Measurements from ENCODE around the gene MED4. TPM values are rescaled to one million over a fixed set of nuclear protein-coding genes. Genes with fewer than 3 reads are reported as not detected.
A peak's percentile ranks its signal among the peaks of the same experiment; 100 is the strongest.

The MED4 gene
- total and polyA plus RNA-seq, 3 experiments from 2014 or later, result 61.1 to 105 (median 68.1) TPM

- POLR2A ChIA-PET, result no interaction called here
- no peaks in the 10 kb centered on the region for H3K9me3 ChIP-seq (ENCODE audit: low read length)
- Mint-ChIP-seq H3K4me1 (peaks cover 0 to 5% (median 0%) of the 10 kb centered on the region in 3 donors), H3K9me3 (no peaks in the 10 kb centered on the region), H3K36me3 (peaks cover 0 to 2% (median 0%) of the 10 kb centered on the region in 3 donors), H3K27me3 (peaks cover 10 to 39% of the 10 kb centered on the region in 2 donors), H3K27ac (no peak overlapping the region), H3K4me3 (no peak overlapping the region)
- CTCF ChIA-PET, result no interaction called here
- H3K27ac ChIP-seq (ENCODE audit: low read depth, low read length), result no peak overlapping the region
- no peaks in the 10 kb centered on the region for H3K36me3 ChIP-seq (ENCODE audit: insufficient read depth, low read length)
- no peak overlapping the region for H3K4me3 ChIP-seq (ENCODE audit: low read length)
- no peaks in the 10 kb centered on the region for H3K27me3 ChIP-seq (ENCODE audit: insufficient read depth, low read length, poor library complexity, severe bottlenecking)
- no peaks in the 10 kb centered on the region for H3K4me1 ChIP-seq (ENCODE audit: insufficient read depth, low read length)
- DNase-seq, result no peak
These were observed 16.2 kb upstream of the MED4 start for GRCh38 chr13:48110931-48111721.

GRCh38 chr13:48110132-48110868, 15.4 kb upstream of the MED4 start:
- H3K27ac Mint-ChIP-seq, result no peak overlapping the region
- peaks cover 11 to 37% of the 10 kb centered on the region in 2 donors for H3K27me3 Mint-ChIP-seq
- H3K4me1 ChIP-seq (ENCODE audit: insufficient read depth, low read length), result no peaks in the 10 kb centered on the region
- H3K4me3 Mint-ChIP-seq, result no peak overlapping the region
- ChIA-PET CTCF (no interaction called here), POLR2A (no interaction called here)
- no peaks in the 10 kb centered on the region for H3K36me3 ChIP-seq (ENCODE audit: insufficient read depth, low read length)
- H3K4me3 ChIP-seq (ENCODE audit: low read length), result no peak overlapping the region
- no peak overlapping the region for H3K27ac ChIP-seq (ENCODE audit: low read depth, low read length)
- peaks cover 0 to 5% (median 0%) of the 10 kb centered on the region in 3 donors for H3K4me1 Mint-ChIP-seq
- no peaks in the 10 kb centered on the region for H3K27me3 ChIP-seq (ENCODE audit: insufficient read depth, low read length, poor library complexity, severe bottlenecking)
- DNase-seq, result no peak
- no peaks in the 10 kb centered on the region for H3K36me3 Mint-ChIP-seq
- no peaks in the 10 kb centered on the region for H3K9me3 ChIP-seq (ENCODE audit: low read length)
- no peaks in the 10 kb centered on the region for H3K9me3 Mint-ChIP-seq

GRCh38 chr13:48108106-48108505, 13.2 kb upstream of the MED4 start:
- no peak overlapping the region for H3K4me3 ChIP-seq (ENCODE audit: low read length)
- no peaks in the 10 kb centered on the region for H3K27me3 ChIP-seq (ENCODE audit: insufficient read depth, low read length, poor library complexity, severe bottlenecking)
- H3K36me3 ChIP-seq (ENCODE audit: insufficient read depth, low read length), result no peaks in the 10 kb centered on the region
- Mint-ChIP-seq H3K9me3 (no peaks in the 10 kb centered on the region), H3K4me1 (peaks cover 0 to 2% (median 0%) of the 10 kb centered on the region in 3 donors), H3K27me3 (peaks cover 11 to 26% of the 10 kb centered on the region in 2 donors), H3K27ac (no peak overlapping the region), H3K4me3 (no peak overlapping the region), H3K36me3 (no peaks in the 10 kb centered on the region)
- no peak for DNase-seq
- no peaks in the 10 kb centered on the region for H3K9me3 ChIP-seq (ENCODE audit: low read length)
- POLR2A ChIA-PET, result no interaction called here
- CTCF ChIA-PET, result no interaction called here
- H3K27ac ChIP-seq (ENCODE audit: low read depth, low read length), result no peak overlapping the region
- no peaks in the 10 kb centered on the region for H3K4me1 ChIP-seq (ENCODE audit: insufficient read depth, low read length)

GRCh38 chr13:48097793-48098192, 2.9 kb upstream of the MED4 start:
- peaks cover 21 to 27% (median 26%) of the 10 kb centered on the region in 3 donors for H3K4me1 Mint-ChIP-seq
- no peaks in the 10 kb centered on the region for H3K9me3 Mint-ChIP-seq
- CTCF ChIA-PET, result interaction anchor here (0.9 kb wide), 1 partner anchor 60 kb away, joined by 5 read pairs; no protein-coding TSS in a partner anchor
- H3K27me3 ChIP-seq (ENCODE audit: insufficient read depth, low read length, poor library complexity, severe bottlenecking), result no peaks in the 10 kb centered on the region
- peaks cover 2 to 15% of the 10 kb centered on the region in 2 donors for H3K27me3 Mint-ChIP-seq
- H3K36me3 Mint-ChIP-seq, result peaks cover 0 to 13% (median 4%) of the 10 kb centered on the region in 3 donors
- POLR2A ChIA-PET, result interaction anchor here (0.8 kb wide), 1 partner anchor 523 kb away, joined by 4 read pairs; no protein-coding TSS in a partner anchor
- no peak overlapping the region for H3K4me3 Mint-ChIP-seq
- H3K27ac Mint-ChIP-seq, result no peak overlapping the region
- H3K9me3 ChIP-seq (ENCODE audit: low read length), result no peaks in the 10 kb centered on the region
- H3K4me1 ChIP-seq (ENCODE audit: insufficient read depth, low read length), result peaks cover 15% of the 10 kb centered on the region
- H3K4me3 ChIP-seq (ENCODE audit: low read length), result no peak overlapping the region
- no peak overlapping the region for H3K27ac ChIP-seq (ENCODE audit: low read depth, low read length)
- DNase-seq, result no peak
- no peaks in the 10 kb centered on the region for H3K36me3 ChIP-seq (ENCODE audit: insufficient read depth, low read length)

DNA sequence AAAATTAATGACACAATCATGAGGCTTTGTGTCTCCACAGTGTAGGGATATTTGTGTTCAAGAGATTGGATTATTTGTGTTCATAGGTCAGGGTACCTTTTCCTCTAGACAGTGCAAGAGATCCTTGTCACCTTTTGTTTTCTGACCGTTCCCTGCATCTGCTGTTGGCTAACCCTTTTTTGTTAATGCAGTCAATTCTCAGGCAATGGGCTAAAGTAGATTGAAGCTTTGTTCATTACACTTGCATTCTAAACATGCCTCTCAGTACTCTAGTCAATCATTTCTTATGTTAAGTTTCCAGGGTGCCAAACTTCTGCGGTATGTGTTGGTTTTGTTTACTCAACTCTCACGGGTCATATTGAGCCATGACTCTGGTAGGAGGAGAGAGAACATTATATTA, 1.8 kb upstream of the MED4 start:
- ChIA-PET POLR2A (no interaction called here), CTCF (no interaction called here)
- no peaks in the 10 kb centered on the region for H3K9me3 Mint-ChIP-seq
- H3K36me3 Mint-ChIP-seq, result peaks cover 0 to 18% (median 4%) of the 10 kb centered on the region in 3 donors
- Histone ChIP-seq H3K27ac (ENCODE audit: low read depth, low read length) (no peak overlapping the region), H3K36me3 (ENCODE audit: insufficient read depth, low read length) (no peaks in the 10 kb centered on the region), H3K27me3 (ENCODE audit: insufficient read depth, low read length, poor library complexity, severe bottlenecking) (no peaks in the 10 kb centered on the region), H3K4me3 (ENCODE audit: low read length) (no peak overlapping the region), H3K4me1 (ENCODE audit: insufficient read depth, low read length) (peaks cover 20% of the 10 kb centered on the region), H3K9me3 (ENCODE audit: low read length) (no peaks in the 10 kb centered on the region)
- H3K4me1 Mint-ChIP-seq, result peaks cover 29 to 38% (median 35%) of the 10 kb centered on the region in 3 donors
- H3K27ac Mint-ChIP-seq, result peak overlapping the region in 1 of 8 donors; percentile 86
- H3K27me3 Mint-ChIP-seq, result peaks cover 2 to 11% of the 10 kb centered on the region in 2 donors
- DNase-seq, result no peak
- H3K4me3 Mint-ChIP-seq, result peak overlapping the region in 1 of 7 donors; percentile 91

GRCh38 chr13:48094404-48094780, 512 bp downstream of the MED4 start:
- no peak for DNase-seq
- H3K4me1 Mint-ChIP-seq, result peaks cover 45 to 61% (median 57%) of the 10 kb centered on the region in 3 donors

DNA sequence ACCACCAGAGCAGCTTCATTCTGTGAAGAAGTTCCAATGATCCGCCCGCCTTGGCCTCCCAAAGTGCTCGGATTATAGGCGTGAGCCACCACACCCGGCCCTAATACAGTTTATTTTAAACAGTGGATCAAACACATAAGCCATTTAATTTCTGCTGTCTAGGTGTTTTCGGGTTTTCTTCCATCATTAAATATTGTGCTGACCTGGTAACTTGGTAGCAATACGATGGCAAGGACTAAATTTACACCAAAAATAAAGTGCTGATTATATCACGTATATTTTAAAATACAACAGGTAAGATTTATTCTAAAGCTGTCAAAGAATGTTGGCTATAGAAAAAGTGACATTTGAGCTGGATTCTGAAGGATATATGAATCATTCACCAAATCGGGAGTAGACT, 1.3 kb downstream of the MED4 start:
- H3K27ac Mint-ChIP-seq, result peak overlapping the region in 7 of 8 donors; percentile 3 to 97 (median 96)
- DNase-seq, result no peak
- Histone ChIP-seq H3K4me1 (ENCODE audit: insufficient read depth, low read length) (peaks cover 34% of the 10 kb centered on the region), H3K27me3 (ENCODE audit: insufficient read depth, low read length, poor library complexity, severe bottlenecking) (no peaks in the 10 kb centered on the region), H3K4me3 (ENCODE audit: low read length) (peak overlapping the region; percentile 85), H3K27ac (ENCODE audit: low read depth, low read length) (no peak overlapping the region), H3K36me3 (ENCODE audit: insufficient read depth, low read length) (no peaks in the 10 kb centered on the region), H3K9me3 (ENCODE audit: low read length) (no peaks in the 10 kb centered on the region)
- no peaks in the 10 kb centered on the region for H3K9me3 Mint-ChIP-seq
- H3K36me3 Mint-ChIP-seq, result peaks cover 0 to 30% (median 5%) of the 10 kb centered on the region in 3 donors
- ChIA-PET POLR2A (interaction anchor here (1.0 kb wide), 1 partner anchor 15 kb away, joined by 3 read pairs; no protein-coding TSS in a partner anchor), CTCF (interaction anchor here (1.6 to 4.3 kb wide), 6 partner anchors 10 to 139 kb away, joined by 4 to 39 read pairs (median 9); partner anchors contain the start of genes ITM2B and NUDT15)
- peaks cover 49 to 68% (median 65%) of the 10 kb centered on the region in 3 donors for H3K4me1 Mint-ChIP-seq
- H3K4me3 Mint-ChIP-seq, result peak overlapping the region; percentile 91 to 98 (median 96)
- peaks cover 0 to 2% of the 10 kb centered on the region in 2 donors for H3K27me3 Mint-ChIP-seq

More at GRCh38 chr13:48094404-48094780, 512 bp downstream of the MED4 start:
- H3K27ac Mint-ChIP-seq, result peak overlapping the region; percentile 86 to 99 (median 96)
- Histone ChIP-seq H3K27me3 (ENCODE audit: insufficient read depth, low read length, poor library complexity, severe bottlenecking) (no peaks in the 10 kb centered on the region), H3K36me3 (ENCODE audit: insufficient read depth, low read length) (no peaks in the 10 kb centered on the region), H3K27ac (ENCODE audit: low read depth, low read length) (peak overlapping the region; percentile 87), H3K9me3 (ENCODE audit: low read length) (no peaks in the 10 kb centered on the region), H3K4me3 (ENCODE audit: low read length) (peak overlapping the region; percentile 85), H3K4me1 (ENCODE audit: insufficient read depth, low read length) (peaks cover 30% of the 10 kb centered on the region)
- ChIA-PET CTCF (interaction anchor here (0.7 to 4.3 kb wide), 31 partner anchors 10 to 1428 kb away, joined by 3 to 39 read pairs (median 4); partner anchors contain the start of genes ITM2B and NUDT15), POLR2A (interaction anchor here (0.9 to 1.9 kb wide), 8 partner anchors 16 to 468 kb away, joined by 3 to 13 read pairs (median 4); partner anchors contain the start of genes ITM2B, NUDT15 and RB1)
- H3K4me3 Mint-ChIP-seq, result peak overlapping the region; percentile 91 to 98 (median 96)
- H3K27me3 Mint-ChIP-seq, result peaks cover 2 to 3% of the 10 kb centered on the region in 2 donors
- H3K36me3 Mint-ChIP-seq, result peaks cover 0 to 24% (median 5%) of the 10 kb centered on the region in 3 donors
- no peaks in the 10 kb centered on the region for H3K9me3 Mint-ChIP-seq

Data from CD8-positive, alpha-beta memory T cell (primary cell).